ENCODE data around the gene SYNDIG1L.

The SYNDIG1L gene

DNA sequence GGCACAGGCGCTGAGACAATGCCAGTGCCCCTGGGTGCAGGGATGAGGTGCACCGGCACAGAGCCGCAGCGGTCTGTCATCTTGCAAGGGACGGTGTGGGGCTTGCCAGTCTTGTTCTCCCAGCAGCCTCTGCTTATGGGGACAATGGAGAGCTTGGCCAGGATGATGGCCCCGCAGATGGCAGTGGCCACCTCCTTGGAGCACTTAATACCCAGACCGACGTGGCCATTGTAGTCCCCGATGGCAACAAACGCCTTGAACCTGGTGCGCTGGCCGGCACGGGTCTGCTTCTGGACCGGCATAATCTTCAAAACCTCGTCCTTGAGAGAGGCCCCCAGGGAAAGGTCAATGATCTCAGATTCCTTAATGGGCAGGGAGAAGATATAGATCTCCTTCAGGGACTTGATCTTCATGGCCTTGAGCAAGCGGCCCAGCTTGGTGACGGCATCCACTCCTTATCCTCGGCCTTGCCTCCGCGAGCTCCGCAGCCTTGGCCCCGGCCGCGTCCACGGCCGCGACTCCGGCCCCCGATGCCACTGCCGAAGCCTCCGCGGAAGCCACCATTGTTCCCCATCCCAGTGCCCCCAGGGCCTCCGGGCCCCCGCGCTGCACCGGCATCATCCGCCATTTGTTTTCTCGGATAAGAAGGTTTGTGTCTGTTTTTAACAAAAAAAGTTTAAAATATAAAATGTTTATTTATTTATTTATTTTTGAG lies 47.9 kb downstream of the SYNDIG1L start:
- ChIA-PET CTCF (no interaction called here), POLR2A (no interaction called here)
- H3K4me3 ChIP-seq (ENCODE audit: low read depth, low read length), result no peak overlapping the region
- DNase-seq (ENCODE audit: low read depth, low spot score), result no peak
- no peak for TF ChIP-seq CTCF (IDR thresholded peaks at IDR 0.05; ENCODE audit: insufficient read depth, low read length, missing control alignments)

- TF ChIP-seq CTCF (IDR thresholded peaks at IDR 0.05; ENCODE audit: insufficient read depth, low read length, missing control alignments), result no peak
- H3K4me3 ChIP-seq (ENCODE audit: low read depth, low read length), result no peak overlapping the region
- no peak for DNase-seq (ENCODE audit: low read depth, low spot score)
- CTCF ChIA-PET, result interaction anchor here (1.4 to 8.0 kb wide), 2 partner anchors 109 to 202 kb away, joined by 3 to 131 read pairs; no protein-coding TSS in a partner anchor
- POLR2A ChIA-PET, result no interaction called here
These were observed 57.6 kb downstream of the SYNDIG1L start for GRCh38 chr14:74368441-74368840.

GRCh38 chr14:74368026-74368425 lies 58.0 kb downstream of the SYNDIG1L start:
- DNase-seq (ENCODE audit: low read depth, low spot score), result no peak
- CTCF ChIA-PET, result interaction anchor here (1.4 to 8.0 kb wide), 2 partner anchors 110 to 202 kb away, joined by 3 to 131 read pairs; no protein-coding TSS in a partner anchor
- no peak for TF ChIP-seq CTCF (IDR thresholded peaks at IDR 0.05; ENCODE audit: insufficient read depth, low read length, missing control alignments)
- POLR2A ChIA-PET, result no interaction called here
- no peak overlapping the region for H3K4me3 ChIP-seq (ENCODE audit: low read depth, low read length)

DNA sequence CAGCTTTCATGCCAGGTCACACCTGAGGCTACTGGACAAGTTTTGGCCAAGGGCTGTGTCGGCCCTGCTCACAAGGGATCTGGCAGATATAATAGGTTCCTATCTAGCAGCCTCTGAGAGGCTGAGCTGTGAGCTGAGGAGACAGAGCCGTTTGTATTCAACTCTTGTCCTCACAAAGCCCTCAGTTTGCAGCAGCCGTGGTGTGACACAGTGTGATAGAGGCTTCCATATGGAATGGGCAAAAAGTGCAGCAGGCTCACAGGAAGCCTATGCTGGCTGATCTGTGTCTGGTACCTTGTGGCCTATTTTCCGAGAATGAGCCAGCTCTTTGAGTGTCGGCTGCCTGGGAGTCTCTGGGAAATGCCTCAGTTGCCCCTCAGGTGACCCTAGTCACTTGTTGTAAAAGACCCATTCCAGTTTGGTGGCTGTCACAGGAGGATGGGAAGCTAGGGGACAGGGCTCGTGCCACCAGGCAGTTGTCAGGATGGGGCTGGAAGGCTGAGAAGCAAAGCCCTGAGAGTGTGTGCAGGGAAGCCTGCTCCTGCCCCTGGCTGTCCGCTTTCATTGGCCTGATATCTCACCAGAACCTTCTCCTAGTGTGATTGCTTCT lies 61.6 kb downstream of the SYNDIG1L start:
- no peak for DNase-seq (ENCODE audit: low read depth, low spot score)
- no peak for TF ChIP-seq CTCF (IDR thresholded peaks at IDR 0.05; ENCODE audit: insufficient read depth, low read length, missing control alignments)
- no peak overlapping the region for H3K4me3 ChIP-seq (ENCODE audit: low read depth, low read length)
- POLR2A ChIA-PET, result no interaction called here
- CTCF ChIA-PET, result interaction anchor here (1.1 to 8.0 kb wide), 9 partner anchors 12 to 126 kb away, joined by 3 to 131 read pairs (median 5); no protein-coding TSS in a partner anchor

- TF ChIP-seq CTCF (IDR thresholded peaks at IDR 0.05; ENCODE audit: insufficient read depth, low read length, missing control alignments), result peak; percentile 93
- POLR2A ChIA-PET, result no interaction called here
- no peak overlapping the region for H3K4me3 ChIP-seq (ENCODE audit: low read depth, low read length)
- CTCF ChIA-PET, result interaction anchor here (1.0 to 8.0 kb wide), 7 partner anchors 10 to 247 kb away, joined by 3 to 131 read pairs (median 4); no protein-coding TSS in a partner anchor
- peak; percentile 12 for DNase-seq (ENCODE audit: low read depth, low spot score)
These were observed 63.6 kb downstream of the SYNDIG1L start for GRCh38 chr14:74362361-74362915.

DNA sequence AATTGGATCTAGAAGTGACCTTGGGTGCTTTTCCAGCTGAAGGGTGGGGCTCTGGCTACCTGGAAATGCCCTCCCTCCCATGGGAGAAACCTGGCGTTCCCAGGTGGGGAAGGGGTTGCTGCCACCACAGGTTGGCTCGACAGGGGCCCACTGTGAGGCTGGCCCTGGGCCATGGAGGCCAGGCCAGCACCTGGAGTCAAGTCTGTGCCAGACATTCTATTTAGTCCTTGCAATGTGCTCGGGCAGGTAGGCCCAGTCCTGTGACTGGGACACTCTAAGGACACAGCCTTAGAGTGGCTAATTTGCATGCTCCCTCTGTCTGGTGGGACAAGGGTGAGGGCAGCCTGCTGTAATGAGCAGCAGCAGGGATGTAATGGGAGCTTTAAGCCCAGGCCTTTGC lies 65.8 kb downstream of the SYNDIG1L start:
- no peak overlapping the region for H3K4me3 ChIP-seq (ENCODE audit: low read depth, low read length)
- ChIA-PET POLR2A (no interaction called here), CTCF (interaction anchor here (0.5 to 7.7 kb wide), 6 partner anchors 10 to 442 kb away, joined by 3 to 85 read pairs (median 6); no protein-coding TSS in a partner anchor)
- TF ChIP-seq CTCF (IDR thresholded peaks at IDR 0.05; ENCODE audit: insufficient read depth, low read length, missing control alignments), result no peak
- DNase-seq (ENCODE audit: low read depth, low spot score), result no peak

Measured in AG04449 (cell line).